Esophagus squamous epithelium (tissue), 5 donors: Measurements from ENCODE around the gene FHIT. TPM values are rescaled to one million over a fixed set of nuclear protein-coding genes. Genes with fewer than 3 reads are reported as not detected.

Source experiments
- DNase-seq: peaks from one replicate; lab custom pipeline; 2025; lab: John Stamatoyannopoulos, UW
- H3K27ac ChIP-seq, 4 donors: fragments of 200-600 bp; sonication (generic); one replicate each; pipeline ENCODE4 v1.5.1; 2016 to 2019; ENCODE audit warnings: mild to moderate bottlenecking in 1 of 4
- H3K27me3 ChIP-seq, 4 donors: fragments of 200-600 bp; sonication (generic); 1 replicate in 3 of 4; 2 replicates in 1 of 4; pipeline versions ENCODE4 v1.5.1 to v1.6.0; 2017 to 2021; ENCODE audit warnings: antibody characterized with exemption in 1 of 4
- H3K36me3 ChIP-seq, 3 donors: fragments of 200-600 bp; sonication (generic); one replicate each; pipeline ENCODE4 v1.5.1; 2016 to 2019
- H3K4me1 ChIP-seq, 3 donors: fragments of 200-600 bp; sonication (generic); one replicate each; pipeline ENCODE4 v1.5.1; 2017 to 2019
- H3K4me3 ChIP-seq, 4 donors: fragments of 200-600 bp; sonication (generic); 1 replicate in 3 of 4; 2 replicates in 1 of 4; pipeline ENCODE4 v1.5.1; 2016 to 2019; ENCODE audit warnings: mild to moderate bottlenecking in 2 of 4, moderate library complexity in 1 of 4
- H3K9me3 ChIP-seq, 3 donors: fragments of 200-600 bp; sonication (generic); one replicate each; pipeline ENCODE4 v1.5.1; 2016 to 2019
- POLR2A ChIP-seq, 4 donors: fragments of 450-650 bp; IDR thresholded peaks; one replicate each; pipeline ENCODE4 v1.6.1; 2017; ENCODE audit warnings: antibody characterized with exemption in 4 of 4, mild to moderate bottlenecking in 4 of 4, moderate library complexity in 3 of 4
- WGBS, 2 donors: methylation state at CpG; one replicate each; pipeline ENCODE4 v1.1.5; 2018; 5-methylcytosine and 5-hydroxymethylcytosine counted together
- intact Hi-C: fragments of 100-400 bp; cut with DNase I; formaldehyde crosslinking; loops from one replicate; pipeline ENCODE4 v1.15.0; 2022
- total RNA-seq, 4 donors: library from RNA; depleted of rRNA; stranded (reverse); fragments of >200 nt; gene quantifications; one replicate each; pipeline ENCODE4 v1.1.0, GENCODE V29; 2016
- TF ChIP-seq, protein P1 (sequence below), 6 experiments: fragments of 450-650 bp in 4 of 6; fragments of 200-600 bp in 2 of 6; sonication (generic) in 2 of 6; IDR thresholded peaks; one replicate each; pipeline ENCODE4 v1.5.1; 2016 to 2019; ENCODE audit warnings: antibody characterized with exemption in 6 of 6, mild to moderate bottlenecking in 4 of 6, moderate library complexity in 4 of 6
- donor health status: DM: yes; HTN: yes; CAD: no.

The FHIT gene
- total RNA-seq, 4 donors from 2014 or later: 0.64 to 5.7 (median 3.1) TPM

GRCh38 chr3:60319179-60319858 is 931.9 kb downstream of the FHIT start:
- WGBS, 2 donors: 85 to 90% methylated on average over 9 of the region's 9 CpGs
- no peak for DNase-seq
- no peaks in the 10 kb centered on the region for H3K9me3 ChIP-seq
- intact Hi-C loops: no loop called here
- H3K4me1 ChIP-seq: no peaks in the 10 kb centered on the region
- no peaks in the 10 kb centered on the region for H3K36me3 ChIP-seq
- no peak overlapping the region for H3K27ac ChIP-seq
- H3K4me3 ChIP-seq: no peak overlapping the region
- TF ChIP-seq, protein P1, sequence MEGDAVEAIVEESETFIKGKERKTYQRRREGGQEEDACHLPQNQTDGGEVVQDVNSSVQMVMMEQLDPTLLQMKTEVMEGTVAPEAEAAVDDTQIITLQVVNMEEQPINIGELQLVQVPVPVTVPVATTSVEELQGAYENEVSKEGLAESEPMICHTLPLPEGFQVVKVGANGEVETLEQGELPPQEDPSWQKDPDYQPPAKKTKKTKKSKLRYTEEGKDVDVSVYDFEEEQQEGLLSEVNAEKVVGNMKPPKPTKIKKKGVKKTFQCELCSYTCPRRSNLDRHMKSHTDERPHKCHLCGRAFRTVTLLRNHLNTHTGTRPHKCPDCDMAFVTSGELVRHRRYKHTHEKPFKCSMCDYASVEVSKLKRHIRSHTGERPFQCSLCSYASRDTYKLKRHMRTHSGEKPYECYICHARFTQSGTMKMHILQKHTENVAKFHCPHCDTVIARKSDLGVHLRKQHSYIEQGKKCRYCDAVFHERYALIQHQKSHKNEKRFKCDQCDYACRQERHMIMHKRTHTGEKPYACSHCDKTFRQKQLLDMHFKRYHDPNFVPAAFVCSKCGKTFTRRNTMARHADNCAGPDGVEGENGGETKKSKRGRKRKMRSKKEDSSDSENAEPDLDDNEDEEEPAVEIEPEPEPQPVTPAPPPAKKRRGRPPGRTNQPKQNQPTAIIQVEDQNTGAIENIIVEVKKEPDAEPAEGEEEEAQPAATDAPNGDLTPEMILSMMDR (IDR thresholded peaks at IDR 0.05): no peak
- TF ChIP-seq POLR2A (IDR thresholded peaks at IDR 0.05): no peak
- no peaks in the 10 kb centered on the region for H3K27me3 ChIP-seq

- Histone ChIP-seq H3K36me3 (no peaks in the 10 kb centered on the region), H3K27me3 (no peaks in the 10 kb centered on the region), H3K27ac (no peak overlapping the region), H3K9me3 (no peaks in the 10 kb centered on the region), H3K4me1 (no peaks in the 10 kb centered on the region), H3K4me3 (no peak overlapping the region)
- intact Hi-C loops: no loop called here
- TF ChIP-seq, protein P1 (IDR thresholded peaks at IDR 0.05): no peak
- no peak for TF ChIP-seq POLR2A (IDR thresholded peaks at IDR 0.05)
- no peak for DNase-seq
Observed at GRCh38 chr3:60316121-60316797, 935.0 kb downstream of the FHIT start.

DNA sequence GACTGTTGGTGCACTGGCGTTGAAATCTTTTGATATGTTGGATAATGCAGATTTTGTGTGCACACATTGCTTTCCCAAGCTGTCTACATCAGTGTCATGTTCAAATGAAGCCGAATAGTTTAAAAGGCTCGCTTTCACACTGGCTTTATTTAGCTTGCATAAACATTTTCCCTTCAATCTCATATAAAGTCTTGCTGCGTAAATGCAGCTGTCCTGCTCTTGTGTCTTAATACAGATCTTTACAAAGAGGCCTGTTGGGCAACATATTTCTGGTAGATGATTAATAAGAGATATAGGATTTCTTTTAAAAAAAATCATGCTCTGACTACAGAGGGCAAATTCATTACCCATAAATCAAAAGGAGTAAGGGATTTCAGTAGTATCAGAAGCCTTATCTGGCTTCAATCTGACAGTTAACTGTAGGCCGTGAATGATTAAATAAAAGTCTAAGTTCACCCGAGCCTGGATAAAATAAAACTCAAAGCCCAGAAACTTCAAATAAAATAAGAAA is 937.2 kb downstream of the FHIT start:
- 64 to 66% methylated on average over 6 of the region's 6 CpGs for WGBS, 2 donors
- intact Hi-C loops: no loop called here

GRCh38 chr3:60313231-60313798 is 937.9 kb downstream of the FHIT start:
- no peaks in the 10 kb centered on the region for H3K4me1 ChIP-seq
- no peak overlapping the region for H3K4me3 ChIP-seq
- no peaks in the 10 kb centered on the region for H3K27me3 ChIP-seq
- no peaks in the 10 kb centered on the region for H3K9me3 ChIP-seq
- intact Hi-C loops: no loop called here
- 59 to 64% methylated on average over 4 of the region's 4 CpGs for WGBS, 2 donors
- TF ChIP-seq, protein P1 (IDR thresholded peaks at IDR 0.05): no peak
- TF ChIP-seq POLR2A (IDR thresholded peaks at IDR 0.05): no peak
- H3K27ac ChIP-seq: no peak overlapping the region
- H3K36me3 ChIP-seq: no peaks in the 10 kb centered on the region
- no peak for DNase-seq

More for the DNA sequence above, 937.2 kb downstream of the FHIT start:
- Histone ChIP-seq H3K4me1 (no peaks in the 10 kb centered on the region), H3K36me3 (no peaks in the 10 kb centered on the region), H3K9me3 (no peaks in the 10 kb centered on the region), H3K27me3 (no peaks in the 10 kb centered on the region), H3K27ac (no peak overlapping the region), H3K4me3 (no peak overlapping the region)
- TF ChIP-seq POLR2A (IDR thresholded peaks at IDR 0.05): no peak
- TF ChIP-seq, protein P1 (IDR thresholded peaks at IDR 0.05): no peak
- no peak for DNase-seq
